NCI-H69 (cell line): Measurements from ENCODE around the gene PRCD.
"Not testable (repeated sequence)": the region's sequence is repeated elsewhere in the genome, so short reads cannot be mapped to it uniquely, and the experiment has no call there.

Source experiments
- DNase-seq: peaks from one replicate; lab custom pipeline; 2025; lab: John Stamatoyannopoulos, UW

The PRCD gene

GRCh38 chr17:76527430-76528111, 12.3 kb upstream of the PRCD start:
- DNase-seq: no peak

- no peak for DNase-seq
These were observed 11.7 kb upstream of the PRCD start for GRCh38 chr17:76528156-76528527.

GRCh38 chr17:76528528-76529223, 11.2 kb upstream of the PRCD start:
- no peak for DNase-seq

- peak; percentile 46 for DNase-seq
These were observed 10.4 kb upstream of the PRCD start for GRCh38 chr17:76529224-76530094.

- no peak for DNase-seq
These were observed 9.6 kb upstream of the PRCD start for GRCh38 chr17:76530095-76530723.

GRCh38 chr17:76530811-76531485, 8.9 kb upstream of the PRCD start:
- DNase-seq: no peak

- no peak for DNase-seq
These were observed 8.3 kb upstream of the PRCD start for GRCh38 chr17:76531486-76532038.

- DNase-seq: no peak
These were observed 7.7 kb upstream of the PRCD start for GRCh38 chr17:76532072-76532651.

- DNase-seq: not testable (repeated sequence)
These were observed 6.0 kb upstream of the PRCD start for GRCh38 chr17:76533640-76534359.

- DNase-seq: no peak
These were observed 4.8 kb upstream of the PRCD start for GRCh38 chr17:76534831-76535732.

GRCh38 chr17:76535788-76536510, 3.9 kb upstream of the PRCD start:
- no peak for DNase-seq

GRCh38 chr17:76536511-76537287, 3.1 kb upstream of the PRCD start:
- no peak for DNase-seq

- DNase-seq: no peak
These were observed 2.6 kb upstream of the PRCD start for GRCh38 chr17:76537288-76537577.

GRCh38 chr17:76537578-76538280, 2.1 kb upstream of the PRCD start, which contains the start of gene CYGB:
TSS of gene CYGB (minus strand) at chr17:76537709. CDS start at chr17:76537542, 167 bp downstream.
- peak; percentile 64 for DNase-seq

- DNase-seq: no peak
These were observed 1.4 kb upstream of the PRCD start for GRCh38 chr17:76538281-76538931.

GRCh38 chr17:76538941-76539570, 788 bp upstream of the PRCD start:
- no peak for DNase-seq
